ENCODE results near the gene KHDC3L. TPM values are rescaled to one million over a fixed set of nuclear protein-coding genes. Genes with fewer than 3 reads are reported as not detected.

The KHDC3L gene
- polyA plus RNA-seq, 3 donors, result not detected

DNA sequence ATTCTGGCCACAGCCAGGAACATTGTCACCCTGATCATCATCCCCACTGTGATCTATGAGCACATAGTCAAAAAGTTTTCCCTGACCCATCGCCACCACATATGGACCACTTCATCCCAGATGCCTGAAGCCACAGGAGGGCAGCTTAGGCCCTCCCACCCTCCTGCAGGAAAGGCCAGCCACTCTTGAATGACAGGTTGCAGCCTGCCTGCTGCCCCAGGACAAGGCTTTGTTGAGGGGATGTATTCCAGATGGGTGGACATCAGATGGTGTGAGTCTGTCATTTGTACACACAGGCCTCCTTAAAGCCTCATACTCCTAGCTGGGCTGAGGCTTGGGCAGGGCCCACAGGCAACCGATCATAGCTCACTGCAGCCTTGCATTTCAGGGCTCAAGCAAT lies 39.1 kb upstream of the KHDC3L start:
- no peak overlapping the region for H3K27ac ChIP-seq (ENCODE audit: low read depth in 1 of 2, low read length in 2 of 2)
- H3K79me2 ChIP-seq (ENCODE audit: insufficient read depth, low read length), result no peaks in the 10 kb centered on the region
- H3K27me3 Mint-ChIP-seq (ENCODE audit: low read depth in 3 of 3), result peaks cover 0 to 13% (median 7%) of the 10 kb centered on the region in 3 donors
- H3K27me3 ChIP-seq (ENCODE audit: control insufficient read depth in 2 of 2, insufficient read depth in 2 of 2, low read length in 2 of 2), result no peaks in the 10 kb centered on the region
- H3K4me1 ChIP-seq (ENCODE audit: control insufficient read depth in 1 of 2, insufficient read depth in 2 of 2, low read length in 2 of 2), result no peaks in the 10 kb centered on the region
- intact Hi-C loops (cut with micrococcal nuclease), result no loop called here
- peaks cover 0 to 9% (median 3%) of the 10 kb centered on the region in 7 donors for H3K9me3 Mint-ChIP-seq
- H2AFZ ChIP-seq (ENCODE audit: insufficient read depth, low read depth, low read length, poor library complexity, severe bottlenecking), result no peak overlapping the region
- no peaks in the 10 kb centered on the region for H3K36me3 ChIP-seq (replicated peaks in 1 of 2; ENCODE audit: control insufficient read depth in 1 of 2, insufficient read depth in 2 of 2, low read length in 2 of 2)
- no peak overlapping the region for H3K27ac Mint-ChIP-seq
- no peak for DNase-seq
- peaks cover 1% of the 10 kb centered on the region for H3K4me1 Mint-ChIP-seq
- WGBS (ENCODE audit: insufficient coverage), result 80% methylated on average over 1 of the region's 2 CpGs
- TF ChIP-seq, protein P1, sequence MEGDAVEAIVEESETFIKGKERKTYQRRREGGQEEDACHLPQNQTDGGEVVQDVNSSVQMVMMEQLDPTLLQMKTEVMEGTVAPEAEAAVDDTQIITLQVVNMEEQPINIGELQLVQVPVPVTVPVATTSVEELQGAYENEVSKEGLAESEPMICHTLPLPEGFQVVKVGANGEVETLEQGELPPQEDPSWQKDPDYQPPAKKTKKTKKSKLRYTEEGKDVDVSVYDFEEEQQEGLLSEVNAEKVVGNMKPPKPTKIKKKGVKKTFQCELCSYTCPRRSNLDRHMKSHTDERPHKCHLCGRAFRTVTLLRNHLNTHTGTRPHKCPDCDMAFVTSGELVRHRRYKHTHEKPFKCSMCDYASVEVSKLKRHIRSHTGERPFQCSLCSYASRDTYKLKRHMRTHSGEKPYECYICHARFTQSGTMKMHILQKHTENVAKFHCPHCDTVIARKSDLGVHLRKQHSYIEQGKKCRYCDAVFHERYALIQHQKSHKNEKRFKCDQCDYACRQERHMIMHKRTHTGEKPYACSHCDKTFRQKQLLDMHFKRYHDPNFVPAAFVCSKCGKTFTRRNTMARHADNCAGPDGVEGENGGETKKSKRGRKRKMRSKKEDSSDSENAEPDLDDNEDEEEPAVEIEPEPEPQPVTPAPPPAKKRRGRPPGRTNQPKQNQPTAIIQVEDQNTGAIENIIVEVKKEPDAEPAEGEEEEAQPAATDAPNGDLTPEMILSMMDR (IDR thresholded peaks at IDR 0.05), result no peak
- no peaks in the 10 kb centered on the region for H3K36me3 Mint-ChIP-seq
- H3K9me3 ChIP-seq (replicated peaks in 1 of 2; ENCODE audit: control insufficient read depth in 1 of 2, insufficient read depth in 1 of 2, low read length in 2 of 2), result peaks cover 0 to 4% of the 10 kb centered on the region in 2 donors
- H4K20me1 ChIP-seq (ENCODE audit: insufficient read depth, low read length), result no peaks in the 10 kb centered on the region
- H3K4me3 ChIP-seq (replicated peaks in 1 of 3; ENCODE audit: low read depth in 2 of 3, low read length in 3 of 3), result no peak overlapping the region
- H3K9ac ChIP-seq (ENCODE audit: insufficient read depth, low read length, poor library complexity, severe bottlenecking), result no peak overlapping the region
- no peak overlapping the region for H3K4me2 ChIP-seq (replicated peaks; ENCODE audit: extremely low read depth, low read length, poor library complexity, severe bottlenecking)
- H3K4me3 Mint-ChIP-seq, result no peak overlapping the region

DNA sequence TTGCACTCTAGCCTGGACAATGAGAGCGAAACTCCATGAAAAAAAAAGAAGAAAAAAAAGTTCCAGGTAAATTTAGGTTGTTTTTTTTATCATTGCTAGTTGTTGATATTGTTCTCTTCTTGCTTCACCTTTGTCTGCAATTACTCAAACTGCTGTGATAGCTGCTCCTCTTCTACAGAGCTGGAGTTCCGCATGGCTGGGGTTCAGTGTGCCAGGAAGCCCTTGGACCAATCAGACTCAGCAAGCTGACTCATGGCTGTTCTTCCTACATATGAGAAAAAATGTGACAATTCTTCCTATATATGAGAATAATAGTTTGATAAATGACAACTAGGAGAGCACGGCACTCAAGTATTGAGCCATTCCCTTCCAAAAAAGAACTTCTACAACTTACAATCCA lies 36.8 kb upstream of the KHDC3L start:
- WGBS (ENCODE audit: insufficient coverage), result no CpG with 5 or more reads among the region's 3 CpGs

More for the DNA sequence above, 36.8 kb upstream of the KHDC3L start:
- H3K27me3 ChIP-seq (ENCODE audit: control insufficient read depth in 2 of 2, insufficient read depth in 2 of 2, low read length in 2 of 2), result peaks cover 0 to 1% of the 10 kb centered on the region in 2 donors
- Mint-ChIP-seq H3K9me3 (no peaks in the 10 kb centered on the region), H3K4me1 (peaks cover 1% of the 10 kb centered on the region), H3K27me3 (ENCODE audit: low read depth in 3 of 3) (peaks cover 0 to 18% (median 9%) of the 10 kb centered on the region in 3 donors), H3K27ac (no peak overlapping the region), H3K4me3 (no peak overlapping the region), H3K36me3 (no peaks in the 10 kb centered on the region)
- H4K20me1 ChIP-seq (ENCODE audit: insufficient read depth, low read length), result no peaks in the 10 kb centered on the region
- no peak overlapping the region for H3K4me3 ChIP-seq (replicated peaks in 1 of 3; ENCODE audit: low read depth in 2 of 3, low read length in 3 of 3)
- no peaks in the 10 kb centered on the region for H3K9me3 ChIP-seq (replicated peaks in 1 of 2; ENCODE audit: control insufficient read depth in 1 of 2, insufficient read depth in 1 of 2, low read length in 2 of 2)
- no peak overlapping the region for H2AFZ ChIP-seq (ENCODE audit: insufficient read depth, low read depth, low read length, poor library complexity, severe bottlenecking)
- no peak overlapping the region for H3K4me2 ChIP-seq (replicated peaks; ENCODE audit: extremely low read depth, low read length, poor library complexity, severe bottlenecking)
- H3K4me1 ChIP-seq (ENCODE audit: control insufficient read depth in 1 of 2, insufficient read depth in 2 of 2, low read length in 2 of 2), result no peaks in the 10 kb centered on the region
- no peak overlapping the region for H3K9ac ChIP-seq (ENCODE audit: insufficient read depth, low read length, poor library complexity, severe bottlenecking)
- no peaks in the 10 kb centered on the region for H3K79me2 ChIP-seq (ENCODE audit: insufficient read depth, low read length)
- no peak for DNase-seq
- H3K27ac ChIP-seq (ENCODE audit: low read depth in 1 of 2, low read length in 2 of 2), result no peak overlapping the region
- TF ChIP-seq, protein P1 (IDR thresholded peaks at IDR 0.05), result no peak
- no peaks in the 10 kb centered on the region for H3K36me3 ChIP-seq (replicated peaks in 1 of 2; ENCODE audit: control insufficient read depth in 1 of 2, insufficient read depth in 2 of 2, low read length in 2 of 2)
- intact Hi-C loops (cut with micrococcal nuclease), result no loop called here
